Large intestine (tissue), 3 donors: ENCODE measurements around the gene C7. TPM values are rescaled to one million over a fixed set of nuclear protein-coding genes. Genes with fewer than 3 reads are reported as not detected.
"Not testable (repeated sequence)": the region's sequence is repeated elsewhere in the genome, so short reads cannot be mapped to it uniquely, and the experiment has no call there.

Experiments used
- DNase-seq, 2 donors: peaks; one replicate each; pipeline versions ENCODE4 v3.0.0 to v3.0.0-alpha.2; 2013
- H3K27ac ChIP-seq: one replicate; pipeline ENCODE4 v1.5.1; 2013; ENCODE audit warnings: low read length
- H3K27me3 ChIP-seq: 2 replicates; pipeline ENCODE4 v1.6.1; 2013; ENCODE audit warnings: low read length; ENCODE audit not compliant: control insufficient read depth, insufficient read depth
- H3K36me3 ChIP-seq: 2 replicates; pipeline ENCODE4 v1.6.1; 2013; ENCODE audit warnings: low read length; ENCODE audit not compliant: control insufficient read depth, insufficient read depth
- H3K4me1 ChIP-seq: one replicate; pipeline ENCODE4 v1.6.1; 2013; ENCODE audit warnings: low read length; ENCODE audit not compliant: control insufficient read depth, insufficient read depth
- H3K4me3 ChIP-seq: one replicate; pipeline ENCODE4 v1.5.1; 2013; ENCODE audit warnings: low read length
- H3K9me3 ChIP-seq: one replicate; pipeline ENCODE4 v1.6.1; 2013; ENCODE audit warnings: mild to moderate bottlenecking, low read depth, low read length, moderate library complexity; ENCODE audit not compliant: control insufficient read depth
- WGBS: methylation state at CpG from one replicate; pipeline ENCODE4 v1.1.5; 2013; ENCODE audit warnings: low lambda C conversion rate; ENCODE audit not compliant: insufficient coverage; 5-methylcytosine and 5-hydroxymethylcytosine counted together
- polyA plus RNA-seq: library from polyadenylated mRNA; unstranded; fragments of 120-200 nt; gene quantifications from one replicate; pipeline ENCODE4 v1.2.1, GENCODE V29; 2013

The C7 gene
- polyA plus RNA-seq, 1 donor: 53.9 TPM

DNA sequence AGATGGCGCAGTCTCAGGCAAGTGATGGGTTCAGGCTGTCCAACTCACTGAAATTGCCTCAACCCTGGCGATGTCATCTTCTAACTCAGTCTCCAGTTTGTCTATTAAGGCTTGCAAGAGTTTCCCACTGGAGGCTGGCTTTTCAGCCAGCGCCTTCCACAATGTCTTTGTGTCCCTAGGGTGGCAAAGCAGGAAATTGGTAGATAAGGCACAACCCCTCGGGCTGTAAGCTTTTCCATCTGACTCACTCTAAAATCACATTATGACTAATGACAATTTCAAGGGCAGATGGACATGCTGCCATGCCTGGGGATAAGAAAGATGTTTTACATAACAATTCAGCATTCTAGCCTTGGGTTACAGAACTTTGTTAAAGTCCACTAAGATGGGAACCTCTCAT is 99.9 kb downstream of the C7 start:
- no peaks in the 10 kb centered on the region for H3K4me1 ChIP-seq
- H3K4me3 ChIP-seq: no peak overlapping the region
- no peaks in the 10 kb centered on the region for H3K36me3 ChIP-seq
- H3K9me3 ChIP-seq: no peaks in the 10 kb centered on the region
- no peak overlapping the region for H3K27ac ChIP-seq
- H3K27me3 ChIP-seq: no peaks in the 10 kb centered on the region
- WGBS: no CpG with 5 or more reads among the region's 4 CpGs
- no peak for DNase-seq

DNA sequence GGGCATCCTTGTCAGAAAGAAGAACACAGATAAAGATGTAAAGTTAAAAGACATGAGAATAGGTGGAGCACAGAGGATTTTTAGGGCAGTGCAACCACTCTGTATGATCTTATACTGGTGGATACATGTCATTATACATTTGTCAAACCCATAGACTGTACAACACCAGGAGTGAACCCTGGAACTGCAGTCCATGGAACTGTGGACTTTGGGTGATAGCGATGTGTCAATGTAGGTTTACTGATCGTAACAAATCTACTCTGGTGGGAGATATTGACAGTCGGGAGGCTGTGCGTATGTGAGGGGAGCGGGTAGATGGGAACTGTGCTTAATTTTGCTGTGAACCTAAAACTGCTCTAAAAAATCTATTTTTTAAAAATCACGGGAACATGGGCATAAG is 101.3 kb downstream of the C7 start:
- Histone ChIP-seq H3K9me3 (no peaks in the 10 kb centered on the region), H3K27ac (no peak overlapping the region), H3K27me3 (no peaks in the 10 kb centered on the region), H3K4me3 (no peak overlapping the region), H3K4me1 (no peaks in the 10 kb centered on the region), H3K36me3 (no peaks in the 10 kb centered on the region)
- no peak for DNase-seq
- WGBS: 100% methylated on average over 3 of the region's 6 CpGs

GRCh38 chr5:41012318-41012717 is 103.0 kb downstream of the C7 start:
- H3K4me1 ChIP-seq: no peaks in the 10 kb centered on the region
- H3K27ac ChIP-seq: no peak overlapping the region
- no peaks in the 10 kb centered on the region for H3K36me3 ChIP-seq
- H3K27me3 ChIP-seq: no peaks in the 10 kb centered on the region
- H3K4me3 ChIP-seq: no peak overlapping the region
- 60% methylated on average over 1 of the region's 4 CpGs for WGBS
- H3K9me3 ChIP-seq: no peaks in the 10 kb centered on the region
- DNase-seq: no peak

- not testable (repeated sequence) for H3K4me1 ChIP-seq, H3K4me3 ChIP-seq, H3K27me3 ChIP-seq, H3K9me3 ChIP-seq, H3K36me3 ChIP-seq, H3K27ac ChIP-seq, DNase-seq
- no CpG with 5 or more reads among the region's 8 CpGs for WGBS
Measured at GRCh38 chr5:41022600-41022999, 113.3 kb downstream of the C7 start.

Other genes with a start within 250 kb of the C7 start
- 11.6 TPM for gene PTGER4, start 229.6 kb upstream of the C7 start, polyA plus RNA-seq
- 17.8 TPM for gene TTC33, start 153.5 kb upstream of the C7 start, polyA plus RNA-seq
- gene PRKAA1, start 111.1 kb upstream of the C7 start, polyA plus RNA-seq: 76.6 TPM
- 2,735 TPM for gene RPL37, start 74.3 kb upstream of the C7 start, polyA plus RNA-seq
- gene CARD6, start 68.1 kb upstream of the C7 start, polyA plus RNA-seq: 3.4 TPM
- not detected for gene MROH2B, start 161.8 kb downstream of the C7 start, polyA plus RNA-seq